ENCODE data around the gene DRGX.

DNA sequence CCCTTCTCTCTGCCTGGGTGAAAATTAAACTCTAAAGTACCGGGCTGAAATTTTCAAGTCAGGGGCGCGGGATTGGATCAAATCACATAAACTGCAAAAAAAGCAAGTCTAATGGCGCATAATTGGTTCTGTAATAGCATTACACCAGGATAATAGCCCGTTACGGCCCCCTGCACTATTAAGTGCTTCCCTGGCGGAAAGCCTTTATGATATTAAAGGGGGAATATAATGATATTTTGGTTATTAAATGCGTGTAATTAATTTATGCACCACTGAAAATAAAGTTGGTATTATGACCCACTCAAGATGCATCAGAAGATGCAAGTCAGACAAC, 744 bp upstream of the DRGX start:
- TF ChIP-seq HCFC1 (IDR thresholded peaks at IDR 0.05; ENCODE audit: low read length) (no peak), POLR2A (IDR thresholded peaks at IDR 0.05; ENCODE audit: low read depth, low read length) (no peak), CBFB (IDR thresholded peaks at IDR 0.05; ENCODE audit: low read depth) (no peak), RFX5 (IDR thresholded peaks at IDR 0.05; ENCODE audit: low read depth, low read length) (no peak), FOS (IDR thresholded peaks at IDR 0.05; ENCODE audit: borderline replicate concordance, extremely low read depth, insufficient read length) (no peak), POLR2AphosphoS2 (IDR thresholded peaks at IDR 0.05; ENCODE audit: low read depth, low read length) (no peak)
- TF ChIP-seq, protein P1, sequence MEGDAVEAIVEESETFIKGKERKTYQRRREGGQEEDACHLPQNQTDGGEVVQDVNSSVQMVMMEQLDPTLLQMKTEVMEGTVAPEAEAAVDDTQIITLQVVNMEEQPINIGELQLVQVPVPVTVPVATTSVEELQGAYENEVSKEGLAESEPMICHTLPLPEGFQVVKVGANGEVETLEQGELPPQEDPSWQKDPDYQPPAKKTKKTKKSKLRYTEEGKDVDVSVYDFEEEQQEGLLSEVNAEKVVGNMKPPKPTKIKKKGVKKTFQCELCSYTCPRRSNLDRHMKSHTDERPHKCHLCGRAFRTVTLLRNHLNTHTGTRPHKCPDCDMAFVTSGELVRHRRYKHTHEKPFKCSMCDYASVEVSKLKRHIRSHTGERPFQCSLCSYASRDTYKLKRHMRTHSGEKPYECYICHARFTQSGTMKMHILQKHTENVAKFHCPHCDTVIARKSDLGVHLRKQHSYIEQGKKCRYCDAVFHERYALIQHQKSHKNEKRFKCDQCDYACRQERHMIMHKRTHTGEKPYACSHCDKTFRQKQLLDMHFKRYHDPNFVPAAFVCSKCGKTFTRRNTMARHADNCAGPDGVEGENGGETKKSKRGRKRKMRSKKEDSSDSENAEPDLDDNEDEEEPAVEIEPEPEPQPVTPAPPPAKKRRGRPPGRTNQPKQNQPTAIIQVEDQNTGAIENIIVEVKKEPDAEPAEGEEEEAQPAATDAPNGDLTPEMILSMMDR (IDR thresholded peaks at IDR 0.05 in 2 of 3, conservative IDR thresholded peaks at IDR 0.05 in 1 of 3; ENCODE audit: control insufficient read depth in 2 of 3, extremely low read depth in 1 of 3, insufficient read depth in 1 of 3, low read depth in 3 of 3, low read length in 3 of 3), result no peak
- TF ChIP-seq, protein P2, sequence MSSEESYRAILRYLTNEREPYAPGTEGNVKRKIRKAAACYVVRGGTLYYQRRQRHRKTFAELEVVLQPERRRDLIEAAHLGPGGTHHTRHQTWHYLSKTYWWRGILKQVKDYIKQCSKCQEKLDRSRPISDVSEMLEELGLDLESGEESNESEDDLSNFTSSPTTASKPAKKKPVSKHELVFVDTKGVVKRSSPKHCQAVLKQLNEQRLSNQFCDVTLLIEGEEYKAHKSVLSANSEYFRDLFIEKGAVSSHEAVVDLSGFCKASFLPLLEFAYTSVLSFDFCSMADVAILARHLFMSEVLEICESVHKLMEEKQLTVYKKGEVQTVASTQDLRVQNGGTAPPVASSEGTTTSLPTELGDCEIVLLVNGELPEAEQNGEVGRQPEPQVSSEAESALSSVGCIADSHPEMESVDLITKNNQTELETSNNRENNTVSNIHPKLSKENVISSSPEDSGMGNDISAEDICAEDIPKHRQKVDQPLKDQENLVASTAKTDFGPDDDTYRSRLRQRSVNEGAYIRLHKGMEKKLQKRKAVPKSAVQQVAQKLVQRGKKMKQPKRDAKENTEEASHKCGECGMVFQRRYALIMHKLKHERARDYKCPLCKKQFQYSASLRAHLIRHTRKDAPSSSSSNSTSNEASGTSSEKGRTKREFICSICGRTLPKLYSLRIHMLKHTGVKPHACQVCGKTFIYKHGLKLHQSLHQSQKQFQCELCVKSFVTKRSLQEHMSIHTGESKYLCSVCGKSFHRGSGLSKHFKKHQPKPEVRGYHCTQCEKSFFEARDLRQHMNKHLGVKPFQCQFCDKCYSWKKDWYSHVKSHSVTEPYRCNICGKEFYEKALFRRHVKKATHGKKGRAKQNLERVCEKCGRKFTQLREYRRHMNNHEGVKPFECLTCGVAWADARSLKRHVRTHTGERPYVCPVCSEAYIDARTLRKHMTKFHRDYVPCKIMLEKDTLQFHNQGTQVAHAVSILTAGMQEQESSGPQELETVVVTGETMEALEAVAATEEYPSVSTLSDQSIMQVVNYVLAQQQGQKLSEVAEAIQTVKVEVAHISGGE (CRISPR knock-in tag; IDR thresholded peaks at IDR 0.05), result no peak

All from GM12878 (cell line).